WTC11 (cell line): ENCODE results near the gene TNRC18.

Source experiments
- RELA ChIP-seq: sonication (generic); formaldehyde crosslinking; IDR thresholded peaks from 2 replicates; pipeline ENCODE4 v1.8.1; 2022; ENCODE audit warnings: missing genetic modification reagents, mild to moderate bottlenecking, borderline replicate concordance
- TF ChIP-seq, protein P1 (sequence below): fragments of 200-600 bp; IDR thresholded peaks from 2 replicates; pipeline ENCODE4 v1.8.0; 2022; ENCODE audit warnings: antibody characterized with exemption

GRCh38 chr7:5303591-5304505 is 119.8 kb downstream of the TNRC18 start:
- TF ChIP-seq, protein P1, sequence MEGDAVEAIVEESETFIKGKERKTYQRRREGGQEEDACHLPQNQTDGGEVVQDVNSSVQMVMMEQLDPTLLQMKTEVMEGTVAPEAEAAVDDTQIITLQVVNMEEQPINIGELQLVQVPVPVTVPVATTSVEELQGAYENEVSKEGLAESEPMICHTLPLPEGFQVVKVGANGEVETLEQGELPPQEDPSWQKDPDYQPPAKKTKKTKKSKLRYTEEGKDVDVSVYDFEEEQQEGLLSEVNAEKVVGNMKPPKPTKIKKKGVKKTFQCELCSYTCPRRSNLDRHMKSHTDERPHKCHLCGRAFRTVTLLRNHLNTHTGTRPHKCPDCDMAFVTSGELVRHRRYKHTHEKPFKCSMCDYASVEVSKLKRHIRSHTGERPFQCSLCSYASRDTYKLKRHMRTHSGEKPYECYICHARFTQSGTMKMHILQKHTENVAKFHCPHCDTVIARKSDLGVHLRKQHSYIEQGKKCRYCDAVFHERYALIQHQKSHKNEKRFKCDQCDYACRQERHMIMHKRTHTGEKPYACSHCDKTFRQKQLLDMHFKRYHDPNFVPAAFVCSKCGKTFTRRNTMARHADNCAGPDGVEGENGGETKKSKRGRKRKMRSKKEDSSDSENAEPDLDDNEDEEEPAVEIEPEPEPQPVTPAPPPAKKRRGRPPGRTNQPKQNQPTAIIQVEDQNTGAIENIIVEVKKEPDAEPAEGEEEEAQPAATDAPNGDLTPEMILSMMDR = no peak
- no peak for TF ChIP-seq RELA
